BJ (cell line): ENCODE data around the gene ASTN1. TPM values are rescaled to one million over a fixed set of nuclear protein-coding genes. Genes with fewer than 3 reads are reported as not detected.

Experiments
- CTCF ChIA-PET: fragments of 350-600 bp; formaldehyde crosslinking; extraction: SDS; loops from one replicate; lab custom pipeline; 2021; ENCODE audit warnings: antibody characterized with exemption, inconsistent platforms; lab: Yijun Ruan, JAX
- POLR2A ChIA-PET: fragments of 300-600 bp; sonication (Branson Sonifier 250); formaldehyde crosslinking; extraction: SDS; loops from one replicate; lab custom pipeline; 2021; ENCODE audit warnings: antibody characterized with exemption; lab: Charles Lee
- DNase-seq: peaks from one replicate; pipeline ENCODE4 v3.0.0-alpha.2; 2011; ENCODE audit warnings: low read depth
- H3K27me3 ChIP-seq: 2 replicates; pipeline ENCODE4 v1.6.0; 2011; ENCODE audit warnings: low read length; ENCODE audit not compliant: control insufficient read depth, insufficient read depth
- H3K36me3 ChIP-seq: 2 replicates; pipeline ENCODE4 v1.5.1; 2011; ENCODE audit warnings: low read length; ENCODE audit not compliant: control insufficient read depth, insufficient read depth
- H3K4me3 ChIP-seq: 2 replicates; pipeline ENCODE4 v1.5.1; 2011; ENCODE audit warnings: low read depth, mild to moderate bottlenecking, control low read depth, low read length
- CTCF ChIP-seq: IDR thresholded peaks from 2 replicates; pipeline ENCODE4 v1.5.1; 2011; ENCODE audit warnings: low read depth, mild to moderate bottlenecking, control low read depth, inconsistent platforms, low read length, moderate library complexity; ENCODE audit not compliant: insufficient read depth
- polyA plus RNA-seq: library from polyadenylated mRNA; depleted of rRNA; stranded (reverse); fragments of >200 nt; gene quantifications from 2 replicates; pipeline ENCODE4 v1.2.3, GENCODE V29; 2011

ASTN1 gene
- polyA plus RNA-seq, 1 experiment = 0.09 TPM

- no peaks in the 10 kb centered on the region for H3K27me3 ChIP-seq
- no peak for DNase-seq
- no peak overlapping the region for H3K4me3 ChIP-seq
- TF ChIP-seq CTCF = no peak
- no peaks in the 10 kb centered on the region for H3K36me3 ChIP-seq
- ChIA-PET CTCF (interaction anchor here (0.9 kb wide), 2 partner anchors 9 to 253 kb away, joined by 3 to 4 read pairs; no protein-coding TSS in a partner anchor), POLR2A (no interaction called here)
Measured at GRCh38 chr1:176938375-176938774, 226.1 kb downstream of the ASTN1 start.

GRCh38 chr1:176934370-176934769 lies 230.1 kb downstream of the ASTN1 start:
- no peak for DNase-seq
- Histone ChIP-seq H3K4me3 (no peak overlapping the region), H3K27me3 (no peaks in the 10 kb centered on the region), H3K36me3 (no peaks in the 10 kb centered on the region)
- CTCF ChIA-PET = interaction anchor here (1.2 kb wide), 1 partner anchor 10 kb away, joined by 3 read pairs; no protein-coding TSS in a partner anchor
- POLR2A ChIA-PET = no interaction called here
- no peak for TF ChIP-seq CTCF

DNA sequence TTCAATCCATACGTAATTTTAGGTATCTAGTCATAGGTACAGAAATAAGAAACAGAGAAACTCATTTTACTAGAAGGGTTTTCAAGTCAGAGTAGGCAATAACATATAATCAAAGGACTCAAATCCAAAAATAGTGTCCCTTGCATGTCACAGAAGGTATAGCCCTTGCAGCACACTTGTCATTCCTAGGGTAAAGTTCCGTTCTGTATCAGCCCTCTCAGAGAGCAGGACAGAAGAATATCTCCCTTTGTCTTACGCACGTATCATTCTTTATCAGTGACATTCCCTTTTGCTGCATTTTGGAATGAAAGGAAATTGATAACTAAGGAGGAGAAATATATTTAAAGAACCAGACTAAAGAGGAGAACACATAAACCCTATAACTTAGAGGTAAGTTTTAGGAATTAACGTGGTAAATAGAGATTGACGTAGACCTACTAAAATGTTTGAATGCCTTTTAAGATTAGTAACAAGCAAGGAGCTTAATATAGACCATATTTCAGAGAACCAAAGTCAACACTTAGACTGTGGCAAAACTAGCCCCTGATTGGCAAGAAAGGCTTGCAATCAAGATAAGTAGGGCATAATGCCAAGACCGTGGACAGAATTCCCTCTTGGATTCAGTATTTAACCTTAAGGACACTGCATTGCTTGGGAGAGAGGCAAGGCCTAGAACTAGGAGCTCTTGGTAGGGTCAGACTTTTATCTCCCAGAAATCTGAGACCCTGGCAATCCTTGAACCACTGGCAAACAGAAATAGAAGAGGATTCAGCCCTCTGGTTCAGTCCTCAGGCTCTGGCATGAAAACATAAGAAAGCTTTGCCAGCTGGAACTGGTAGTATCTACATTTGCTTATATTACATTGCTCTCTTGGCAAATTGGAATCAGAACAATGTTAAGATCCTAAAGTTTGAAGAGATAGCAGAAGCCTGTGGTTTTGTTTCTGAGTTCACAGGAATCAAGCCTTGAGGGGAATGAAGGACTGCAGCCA lies 232.1 kb downstream of the ASTN1 start:
- Histone ChIP-seq H3K27me3 (no peaks in the 10 kb centered on the region), H3K36me3 (no peaks in the 10 kb centered on the region), H3K4me3 (no peak overlapping the region)
- no peak for TF ChIP-seq CTCF
- ChIA-PET POLR2A (no interaction called here), CTCF (no interaction called here)
- DNase-seq = no peak

GRCh38 chr1:176931526-176931925 lies 233.0 kb downstream of the ASTN1 start:
- TF ChIP-seq CTCF = no peak
- no peaks in the 10 kb centered on the region for H3K36me3 ChIP-seq
- DNase-seq = no peak
- H3K27me3 ChIP-seq = no peaks in the 10 kb centered on the region
- ChIA-PET CTCF (no interaction called here), POLR2A (no interaction called here)
- H3K4me3 ChIP-seq = no peak overlapping the region

DNA sequence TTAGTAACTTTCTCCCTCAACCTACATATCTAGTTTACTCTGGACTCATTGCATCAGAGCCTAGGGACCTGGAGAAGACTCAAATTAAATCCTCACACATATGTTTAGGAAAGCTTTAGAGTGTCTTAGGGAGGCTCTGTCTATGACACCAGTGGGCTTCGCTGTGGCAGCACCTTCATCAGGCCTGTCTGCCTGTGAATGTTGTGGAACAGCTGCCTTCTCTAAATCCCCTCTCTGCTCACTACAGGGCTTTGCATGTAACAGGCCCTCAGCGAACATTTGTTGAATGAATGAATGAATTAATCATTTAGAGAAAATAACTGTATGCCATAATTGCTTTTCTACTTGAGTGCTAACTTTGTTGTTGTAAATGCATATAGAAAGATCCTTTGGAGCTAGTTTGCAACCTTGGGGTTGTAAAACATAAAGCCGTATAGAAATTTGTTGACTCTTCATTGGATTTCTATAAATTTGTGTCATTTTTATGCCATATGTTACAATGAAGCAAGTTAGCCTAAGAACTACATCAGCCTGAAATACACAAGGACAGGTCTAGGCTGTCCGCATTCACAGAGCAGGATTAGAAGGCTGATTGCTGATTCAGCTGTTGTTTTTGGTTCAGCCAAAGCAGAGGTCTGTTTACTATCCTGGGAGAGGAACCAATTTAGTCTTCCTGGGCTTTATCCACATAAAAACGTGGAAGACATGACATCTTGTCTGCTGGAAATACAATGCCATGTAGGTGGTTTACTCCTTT lies 238.0 kb downstream of the ASTN1 start:
- POLR2A ChIA-PET = no interaction called here
- CTCF ChIA-PET = interaction anchor here (1.2 kb wide), 2 partner anchors 19 to 256 kb away, joined by 3 read pairs; no protein-coding TSS in a partner anchor
- no peaks in the 10 kb centered on the region for H3K36me3 ChIP-seq

More for the DNA sequence above, 238.0 kb downstream of the ASTN1 start:
- Histone ChIP-seq H3K27me3 (no peaks in the 10 kb centered on the region), H3K4me3 (no peak overlapping the region)
- TF ChIP-seq CTCF = no peak
- DNase-seq = no peak
